Measurements from ENCODE around the gene DCTN2. TPM values are rescaled to one million over a fixed set of nuclear protein-coding genes. Genes with fewer than 3 reads are reported as not detected.

DCTN2 gene
- total and polyA plus RNA-seq, 3 donors from 2014 or later, result 109 to 196 (median 122) TPM

- intact Hi-C loops (cut with DNase I; ENCODE audit: low total_unique reads), result no loop called here
- TF ChIP-seq CTCF (IDR thresholded peaks at IDR 0.05), result no peak
- TF ChIP-seq POLR2A (IDR thresholded peaks at IDR 0.05), result no peak
- Histone ChIP-seq H3K36me3 (ENCODE audit: low read depth, missing control alignments) (no peaks in the 10 kb centered on the region), H3K27ac (no peak overlapping the region), H3K27me3 (no peaks in the 10 kb centered on the region), H3K4me1 (peaks cover 6% of the 10 kb centered on the region), H3K4me3 (no peak overlapping the region), H3K9me3 (no peaks in the 10 kb centered on the region)
- DNase-seq, result no peak
- WGBS, 2 donors, result 67 to 73% methylated on average over 7 of the region's 7 CpGs
Measured at GRCh38 chr12:57553343-57554202, 6.6 kb upstream of the DCTN2 start.

GRCh38 chr12:57552835-57553313 lies 5.9 kb upstream of the DCTN2 start:
- 49 to 79% methylated on average over 6 of the region's 6 CpGs for WGBS, 2 donors
- Histone ChIP-seq H3K27ac (no peak overlapping the region), H3K9me3 (no peaks in the 10 kb centered on the region), H3K4me3 (no peak overlapping the region), H3K27me3 (no peaks in the 10 kb centered on the region), H3K4me1 (peaks cover 6% of the 10 kb centered on the region), H3K36me3 (ENCODE audit: low read depth, missing control alignments) (no peaks in the 10 kb centered on the region)
- no peak for DNase-seq
- no peak for TF ChIP-seq POLR2A (IDR thresholded peaks at IDR 0.05)
- no peak for TF ChIP-seq CTCF (IDR thresholded peaks at IDR 0.05)
- intact Hi-C loops (cut with DNase I; ENCODE audit: low total_unique reads), result no loop called here

- H3K27me3 ChIP-seq, result no peaks in the 10 kb centered on the region
- H3K36me3 ChIP-seq (ENCODE audit: low read depth, missing control alignments), result no peaks in the 10 kb centered on the region
- no peak overlapping the region for H3K27ac ChIP-seq
- no peaks in the 10 kb centered on the region for H3K9me3 ChIP-seq
- no peak overlapping the region for H3K4me3 ChIP-seq
- TF ChIP-seq CTCF (IDR thresholded peaks at IDR 0.05) (no peak), POLR2A (IDR thresholded peaks at IDR 0.05) (no peak)
- DNase-seq, result no peak
- intact Hi-C loops (cut with DNase I; ENCODE audit: low total_unique reads), result no loop called here
- peaks cover 6% of the 10 kb centered on the region for H3K4me1 ChIP-seq
- 64 to 65% methylated on average over 2 of the region's 2 CpGs for WGBS, 2 donors
Measured at GRCh38 chr12:57552306-57552651, 5.3 kb upstream of the DCTN2 start.

GRCh38 chr12:57551637-57552305 lies 4.8 kb upstream of the DCTN2 start:
- TF ChIP-seq CTCF (IDR thresholded peaks at IDR 0.05) (no peak), POLR2A (IDR thresholded peaks at IDR 0.05) (no peak)
- Histone ChIP-seq H3K27me3 (no peaks in the 10 kb centered on the region), H3K4me3 (no peak overlapping the region), H3K4me1 (peaks cover 6% of the 10 kb centered on the region), H3K36me3 (ENCODE audit: low read depth, missing control alignments) (no peaks in the 10 kb centered on the region), H3K9me3 (no peaks in the 10 kb centered on the region), H3K27ac (no peak overlapping the region)
- 81 to 89% methylated on average over 3 of the region's 3 CpGs for WGBS, 2 donors
- intact Hi-C loops (cut with DNase I; ENCODE audit: low total_unique reads), result no loop called here
- DNase-seq, result no peak

Data from testis (tissue), 3 donors.